Activated CD4-positive, alpha-beta T cell treated with anti-CD3 and anti-CD28 coated beads, Interleukin-2, amount 10 ng/mL, durations not matched to agents 24 days and 14 days (primary cell): Measurements from ENCODE around the gene NAAA. TPM values are rescaled to one million over a fixed set of nuclear protein-coding genes. Genes with fewer than 3 reads are reported as not detected.
"Not testable (repeated sequence)": the region's sequence is repeated elsewhere in the genome, so short reads cannot be mapped to it uniquely, and the experiment has no call there.

Source experiments
- DNase-seq: peaks from one replicate; pipeline ENCODE4 v3.0.0; 2022
- H3K27ac Mint-ChIP-seq: one replicate; pipeline ENCODE4 v1.8.0; 2022; ENCODE audit warnings: mild to moderate bottlenecking, mixed read lengths
- H3K27me3 Mint-ChIP-seq: one replicate; pipeline ENCODE4 v1.8.0; 2022; ENCODE audit warnings: mixed read lengths
- H3K36me3 Mint-ChIP-seq: one replicate; pipeline ENCODE4 v1.8.0; 2022; ENCODE audit warnings: low read depth, mild to moderate bottlenecking, mixed read lengths
- H3K4me1 Mint-ChIP-seq: one replicate; pipeline ENCODE4 v1.8.0; 2021; ENCODE audit warnings: mixed read lengths
- H3K4me3 Mint-ChIP-seq: one replicate; pipeline ENCODE4 v1.8.0; 2022; ENCODE audit warnings: mild to moderate bottlenecking, moderate library complexity, mixed read lengths
- H3K9me3 Mint-ChIP-seq: one replicate; pipeline ENCODE4 v1.8.0; 2021; ENCODE audit warnings: mixed read lengths
- intact Hi-C: fragments of 100-400 bp; cut with micrococcal nuclease; formaldehyde crosslinking; loops from one replicate; pipeline ENCODE4 v1.15.1; 2023
- total RNA-seq: library from RNA; stranded (reverse); gene quantifications from 2 replicates; pipeline ENCODE4 v1.2.3, GENCODE V29; 2022

The NAAA gene
- 31.9 and 35.6 TPM in 2 replicates for total RNA-seq

- peak; percentile 96 for DNase-seq
- intact Hi-C loops = loop anchor here (1.0 kb wide), 4 partner anchors 24 to 216 kb away; partner anchors contain the start of genes NUP54, SDAD1 and USO1
- peaks cover 17% of the 10 kb centered on the region for H3K4me1 Mint-ChIP-seq
- H3K4me3 Mint-ChIP-seq = peak within 1 kb of the TSS; percentile 98
- H3K27ac Mint-ChIP-seq = peak within 1 kb of the TSS; percentile 99
- H3K27me3 Mint-ChIP-seq = no peaks in the 10 kb centered on the region
- H3K36me3 Mint-ChIP-seq = peaks cover 19% of the 10 kb centered on the region
- no peaks in the 10 kb centered on the region for H3K9me3 Mint-ChIP-seq
Measured at GRCh38 chr4:75940692-75941253, at the start of gene NAAA. Gene NAAA (minus strand): TSS chr4:75941013. CDS start chr4:75940949, 64 bp downstream.

- DNase-seq = no peak
- H3K27me3 Mint-ChIP-seq = peaks cover 9% of the 10 kb centered on the region
- H3K36me3 Mint-ChIP-seq = peaks cover 20% of the 10 kb centered on the region
- peak overlapping the region; percentile 89 for H3K4me3 Mint-ChIP-seq
- H3K4me1 Mint-ChIP-seq = peaks cover 31% of the 10 kb centered on the region
- H3K27ac Mint-ChIP-seq = peak overlapping the region; percentile 81
- peaks cover 4% of the 10 kb centered on the region for H3K9me3 Mint-ChIP-seq
- intact Hi-C loops = loop anchor here (1.0 to 10.0 kb wide), 6 partner anchors 50 to 318 kb away; partner anchors contain the start of genes G3BP2, NUP54, STBD1 and USO1
Measured at GRCh38 chr4:75989846-75990528, 49.2 kb upstream of the NAAA start.

GRCh38 chr4:75985116-75985515, 44.3 kb upstream of the NAAA start:
- intact Hi-C loops = no loop called here
- peaks cover 28% of the 10 kb centered on the region for H3K4me1 Mint-ChIP-seq

GRCh38 chr4:75980576-75980975, 39.8 kb upstream of the NAAA start:
- Mint-ChIP-seq H3K4me1 (peaks cover 2% of the 10 kb centered on the region), H3K4me3 (no peak overlapping the region), H3K27me3 (no peaks in the 10 kb centered on the region), H3K27ac (no peak overlapping the region), H3K36me3 (peaks cover 45% of the 10 kb centered on the region), H3K9me3 (no peaks in the 10 kb centered on the region)
- DNase-seq = no peak
- intact Hi-C loops = no loop called here

More at GRCh38 chr4:75985116-75985515, 44.3 kb upstream of the NAAA start:
- peaks cover 40% of the 10 kb centered on the region for H3K36me3 Mint-ChIP-seq
- no peak overlapping the region for H3K27ac Mint-ChIP-seq
- no peaks in the 10 kb centered on the region for H3K27me3 Mint-ChIP-seq
- DNase-seq = no peak
- H3K9me3 Mint-ChIP-seq = peaks cover 4% of the 10 kb centered on the region
- H3K4me3 Mint-ChIP-seq = no peak overlapping the region

- no peaks in the 10 kb centered on the region for H3K4me1 Mint-ChIP-seq
Measured at GRCh38 chr4:75976177-75976576, 35.4 kb upstream of the NAAA start.

GRCh38 chr4:75973766-75974165, 33.0 kb upstream of the NAAA start:
- Mint-ChIP-seq H3K27me3 (no peaks in the 10 kb centered on the region), H3K9me3 (no peaks in the 10 kb centered on the region), H3K36me3 (peaks cover 68% of the 10 kb centered on the region), H3K27ac (no peak overlapping the region), H3K4me1 (no peaks in the 10 kb centered on the region), H3K4me3 (no peak overlapping the region)
- intact Hi-C loops = no loop called here
- DNase-seq = no peak

More at GRCh38 chr4:75976177-75976576, 35.4 kb upstream of the NAAA start:
- DNase-seq = no peak
- Mint-ChIP-seq H3K4me3 (no peak overlapping the region), H3K9me3 (no peaks in the 10 kb centered on the region), H3K36me3 (peaks cover 57% of the 10 kb centered on the region), H3K27me3 (no peaks in the 10 kb centered on the region), H3K27ac (no peak overlapping the region)
- intact Hi-C loops = no loop called here

- Mint-ChIP-seq H3K36me3 (peaks cover 83% of the 10 kb centered on the region), H3K9me3 (peaks cover 8% of the 10 kb centered on the region), H3K27ac (no peak overlapping the region), H3K27me3 (no peaks in the 10 kb centered on the region), H3K4me1 (peaks cover 6% of the 10 kb centered on the region), H3K4me3 (no peak overlapping the region)
- no peak for DNase-seq
- intact Hi-C loops = no loop called here
Measured at GRCh38 chr4:75968084-75968483, 27.3 kb upstream of the NAAA start.

GRCh38 chr4:75963558-75963957, 22.7 kb upstream of the NAAA start:
- peaks cover 89% of the 10 kb centered on the region for H3K36me3 Mint-ChIP-seq
- DNase-seq = no peak
- no peak overlapping the region for H3K27ac Mint-ChIP-seq
- H3K4me3 Mint-ChIP-seq = no peak overlapping the region
- H3K9me3 Mint-ChIP-seq = peaks cover 8% of the 10 kb centered on the region
- no peaks in the 10 kb centered on the region for H3K27me3 Mint-ChIP-seq
- intact Hi-C loops = no loop called here
- H3K4me1 Mint-ChIP-seq = peaks cover 6% of the 10 kb centered on the region

GRCh38 chr4:75962072-75962471, 21.3 kb upstream of the NAAA start:
- H3K27ac Mint-ChIP-seq, intact Hi-C loops, H3K9me3 Mint-ChIP-seq, H3K27me3 Mint-ChIP-seq, H3K4me1 Mint-ChIP-seq, DNase-seq, H3K4me3 Mint-ChIP-seq: not testable (repeated sequence)
- H3K36me3 Mint-ChIP-seq = peaks cover 90% of the 10 kb centered on the region

- H3K27ac Mint-ChIP-seq, DNase-seq, H3K27me3 Mint-ChIP-seq, H3K9me3 Mint-ChIP-seq, H3K4me3 Mint-ChIP-seq, intact Hi-C loops, H3K4me1 Mint-ChIP-seq: not testable (repeated sequence)
- H3K36me3 Mint-ChIP-seq = peaks cover 90% of the 10 kb centered on the region
Measured at GRCh38 chr4:75958546-75958945, 17.7 kb upstream of the NAAA start.

- intact Hi-C loops, H3K27me3 Mint-ChIP-seq, H3K4me3 Mint-ChIP-seq, DNase-seq, H3K27ac Mint-ChIP-seq, H3K4me1 Mint-ChIP-seq, H3K9me3 Mint-ChIP-seq: not testable (repeated sequence)
- H3K36me3 Mint-ChIP-seq = peaks cover 74% of the 10 kb centered on the region
Measured at GRCh38 chr4:75954811-75955210, 14.0 kb upstream of the NAAA start.

GRCh38 chr4:75953509-75953908, 12.7 kb upstream of the NAAA start:
- Mint-ChIP-seq H3K36me3 (peaks cover 74% of the 10 kb centered on the region), H3K4me3 (no peak overlapping the region), H3K27ac (no peak overlapping the region)

GRCh38 chr4:75950213-75950815, 9.5 kb upstream of the NAAA start:
- Mint-ChIP-seq H3K27ac (no peak overlapping the region), H3K27me3 (no peaks in the 10 kb centered on the region), H3K4me3 (no peak overlapping the region), H3K36me3 (peaks cover 50% of the 10 kb centered on the region), H3K4me1 (peaks cover 6% of the 10 kb centered on the region), H3K9me3 (no peaks in the 10 kb centered on the region)
- intact Hi-C loops = no loop called here
- DNase-seq = no peak

More at GRCh38 chr4:75953509-75953908, 12.7 kb upstream of the NAAA start:
- Mint-ChIP-seq H3K27me3 (no peaks in the 10 kb centered on the region), H3K9me3 (no peaks in the 10 kb centered on the region), H3K4me1 (peaks cover 7% of the 10 kb centered on the region)
- DNase-seq = no peak
- intact Hi-C loops = no loop called here

- intact Hi-C loops = no loop called here
- no peak overlapping the region for H3K4me3 Mint-ChIP-seq
- H3K27ac Mint-ChIP-seq = no peak overlapping the region
- H3K27me3 Mint-ChIP-seq = no peaks in the 10 kb centered on the region
- no peak for DNase-seq
- no peaks in the 10 kb centered on the region for H3K9me3 Mint-ChIP-seq
- H3K36me3 Mint-ChIP-seq = peaks cover 39% of the 10 kb centered on the region
- H3K4me1 Mint-ChIP-seq = peaks cover 4% of the 10 kb centered on the region
Measured at GRCh38 chr4:75948822-75949444, 8.1 kb upstream of the NAAA start.
